A673 (cell line): ENCODE measurements around the gene SZRD1.

Experiments
- EZH2 ChIP-seq: fragments of 200-600 bp; sonication (generic); IDR thresholded peaks from 2 replicates; pipeline ENCODE4 v1.6.1; 2017; ENCODE audit warnings: borderline replicate concordance, low read depth, mild to moderate bottlenecking, mixed read lengths, antibody characterized with exemption, low read length; ENCODE audit not compliant: poor library complexity, severe bottlenecking
- TF ChIP-seq, protein P1 (sequence below): fragments of 300-800, 200-600 bp; sonication (generic); conservative IDR thresholded peaks from 2 replicates; pipeline ENCODE4 v1.5.1; 2017; ENCODE audit warnings: low read depth, mild to moderate bottlenecking, antibody characterized with exemption, low read length, moderate library complexity, mixed read lengths

DNA sequence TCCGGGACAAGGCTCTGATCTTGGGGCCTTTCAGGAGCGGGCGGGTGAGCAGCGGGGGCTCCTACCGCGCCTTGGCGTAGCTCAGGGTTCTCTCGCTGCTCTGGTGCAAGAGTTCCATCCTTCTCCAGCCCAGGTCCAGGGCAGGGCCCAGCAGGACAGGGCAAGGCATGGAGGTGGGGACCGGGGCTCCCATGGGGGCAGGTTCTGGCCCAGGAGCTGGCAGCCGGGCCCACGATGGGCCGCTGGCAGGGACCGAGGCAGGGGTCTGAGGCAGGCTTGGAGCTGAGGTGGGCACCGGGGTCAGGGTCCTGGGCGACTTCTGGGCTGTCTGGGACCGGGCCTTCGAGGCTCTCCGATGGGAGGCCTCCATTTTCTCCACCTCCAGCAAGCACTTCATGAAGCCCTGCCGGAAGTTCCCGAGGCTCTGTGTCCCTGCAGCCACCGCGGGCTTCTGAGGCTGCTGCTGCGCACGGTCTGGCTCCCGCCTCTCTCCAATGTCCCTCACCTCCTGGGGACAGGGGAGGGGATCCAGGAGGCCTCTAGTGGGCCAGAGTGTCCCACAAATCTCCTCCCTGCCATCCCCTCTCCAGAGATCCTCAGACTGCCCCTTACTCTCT is 42.6 kb downstream of the SZRD1 start:
- TF ChIP-seq EZH2, result no peak
- TF ChIP-seq, protein P1, sequence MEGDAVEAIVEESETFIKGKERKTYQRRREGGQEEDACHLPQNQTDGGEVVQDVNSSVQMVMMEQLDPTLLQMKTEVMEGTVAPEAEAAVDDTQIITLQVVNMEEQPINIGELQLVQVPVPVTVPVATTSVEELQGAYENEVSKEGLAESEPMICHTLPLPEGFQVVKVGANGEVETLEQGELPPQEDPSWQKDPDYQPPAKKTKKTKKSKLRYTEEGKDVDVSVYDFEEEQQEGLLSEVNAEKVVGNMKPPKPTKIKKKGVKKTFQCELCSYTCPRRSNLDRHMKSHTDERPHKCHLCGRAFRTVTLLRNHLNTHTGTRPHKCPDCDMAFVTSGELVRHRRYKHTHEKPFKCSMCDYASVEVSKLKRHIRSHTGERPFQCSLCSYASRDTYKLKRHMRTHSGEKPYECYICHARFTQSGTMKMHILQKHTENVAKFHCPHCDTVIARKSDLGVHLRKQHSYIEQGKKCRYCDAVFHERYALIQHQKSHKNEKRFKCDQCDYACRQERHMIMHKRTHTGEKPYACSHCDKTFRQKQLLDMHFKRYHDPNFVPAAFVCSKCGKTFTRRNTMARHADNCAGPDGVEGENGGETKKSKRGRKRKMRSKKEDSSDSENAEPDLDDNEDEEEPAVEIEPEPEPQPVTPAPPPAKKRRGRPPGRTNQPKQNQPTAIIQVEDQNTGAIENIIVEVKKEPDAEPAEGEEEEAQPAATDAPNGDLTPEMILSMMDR, result no peak
